Measurements from ENCODE around the gene DHX40. TPM values are rescaled to one million over a fixed set of nuclear protein-coding genes. Genes with fewer than 3 reads are reported as not detected.
"Not testable (repeated sequence)": the region's sequence is repeated elsewhere in the genome, so short reads cannot be mapped to it uniquely, and the experiment has no call there.

Gene DHX40
- total RNA-seq, 1 experiment from 2014 or later, result 67.1 TPM

DNA sequence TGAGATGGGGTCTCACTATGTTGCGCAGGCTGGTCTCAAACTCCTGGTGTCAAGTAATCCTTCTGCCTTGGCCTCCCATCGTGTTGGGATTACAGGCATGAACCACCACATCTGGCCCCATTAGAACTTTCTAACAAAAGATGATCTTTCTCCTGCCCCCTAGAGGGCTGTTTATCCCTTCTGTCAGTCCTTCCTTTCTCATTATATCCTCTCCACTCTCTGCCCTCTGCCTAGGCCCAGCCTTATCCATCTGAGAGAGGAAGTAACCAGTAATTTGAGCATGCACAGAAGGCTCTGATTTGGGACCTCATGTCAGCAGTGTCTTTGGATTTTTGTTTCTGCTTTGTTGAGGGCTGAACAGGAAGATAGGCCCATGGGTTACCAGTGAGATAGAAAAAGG is 4.4 kb upstream of the DHX40 start:
- DNase-seq (ENCODE audit: low spot score), result peak; percentile 27

DNA sequence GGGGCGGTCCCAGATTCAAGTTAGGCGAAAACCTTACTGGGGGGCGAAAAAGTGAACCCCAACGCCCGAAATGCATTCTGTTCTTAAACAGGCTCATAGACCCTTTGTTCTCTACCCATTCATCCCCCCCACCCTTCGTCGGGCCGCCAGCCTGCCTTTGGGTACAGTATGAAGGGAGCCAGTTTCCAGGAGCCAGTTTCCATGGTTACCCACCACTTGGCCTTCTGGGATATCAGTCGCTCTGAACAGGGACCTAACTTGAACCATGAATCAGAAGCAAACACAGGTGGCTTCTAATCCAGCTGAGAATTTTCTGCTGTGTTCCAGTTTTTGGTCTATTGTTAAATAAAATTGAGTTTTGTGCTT is 532 bp downstream of the DHX40 start:
- peak; percentile 84 for DNase-seq (ENCODE audit: low spot score)

GRCh38 chr17:59569151-59569550 is 3.7 kb downstream of the DHX40 start:
- not testable (repeated sequence) for DNase-seq (ENCODE audit: low spot score)

DNA sequence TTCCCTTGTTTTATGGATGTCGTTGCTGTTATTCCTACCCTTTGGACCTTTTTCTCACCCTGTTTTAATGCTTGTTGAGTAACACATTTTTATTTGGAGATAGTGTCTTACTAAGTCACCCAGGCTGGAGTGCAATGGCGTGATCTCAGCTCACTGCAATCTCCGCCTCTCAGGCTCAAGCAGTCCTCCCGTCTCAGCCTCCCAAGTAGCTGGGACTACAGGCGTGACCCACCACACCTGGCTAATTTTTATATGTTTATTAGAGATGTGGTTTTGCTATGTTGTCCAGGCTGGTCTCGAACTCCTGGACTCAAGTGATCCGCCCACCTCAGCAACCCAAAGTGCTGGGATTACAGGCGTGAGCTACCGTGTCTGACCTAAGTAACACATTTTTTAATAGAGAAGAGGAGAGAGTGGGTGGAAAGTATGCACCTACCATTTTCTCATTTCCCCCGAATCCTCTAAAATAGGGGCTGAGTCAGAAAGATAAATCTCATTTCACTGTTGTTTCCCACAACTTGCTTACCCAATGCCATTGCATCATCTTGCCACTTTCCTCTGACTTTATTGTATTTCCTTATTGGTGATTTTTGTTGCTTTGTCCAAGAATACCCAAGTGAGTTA is 7.0 kb downstream of the DHX40 start:
- DNase-seq (ENCODE audit: low spot score), result peak; percentile 5

GRCh38 chr17:59584168-59584567 is 18.8 kb downstream of the DHX40 start:
- DNase-seq (ENCODE audit: low spot score), result not testable (repeated sequence)

DNA sequence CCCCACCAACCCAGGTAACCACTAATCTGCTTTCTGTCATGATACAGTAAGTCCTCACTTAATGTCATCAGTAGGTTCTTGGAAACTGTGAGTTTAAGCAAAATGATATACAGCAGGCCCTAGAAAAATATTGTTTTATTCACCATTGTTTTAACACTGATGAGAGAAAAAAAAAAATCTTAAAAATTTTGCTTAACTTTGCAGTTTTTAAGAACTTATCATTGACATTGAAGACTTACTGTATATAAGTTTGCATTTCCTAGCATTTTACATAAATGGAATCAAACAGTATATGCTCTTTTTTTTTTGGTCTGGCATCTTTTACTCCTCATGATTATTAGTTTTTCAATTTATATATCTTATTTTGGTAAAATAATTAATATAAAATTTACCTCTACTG is 34.8 kb downstream of the DHX40 start:
- no peak for DNase-seq (ENCODE audit: low spot score)

GRCh38 chr17:59601130-59601529 is 35.7 kb downstream of the DHX40 start:
- no peak for DNase-seq (ENCODE audit: low spot score)

DNA sequence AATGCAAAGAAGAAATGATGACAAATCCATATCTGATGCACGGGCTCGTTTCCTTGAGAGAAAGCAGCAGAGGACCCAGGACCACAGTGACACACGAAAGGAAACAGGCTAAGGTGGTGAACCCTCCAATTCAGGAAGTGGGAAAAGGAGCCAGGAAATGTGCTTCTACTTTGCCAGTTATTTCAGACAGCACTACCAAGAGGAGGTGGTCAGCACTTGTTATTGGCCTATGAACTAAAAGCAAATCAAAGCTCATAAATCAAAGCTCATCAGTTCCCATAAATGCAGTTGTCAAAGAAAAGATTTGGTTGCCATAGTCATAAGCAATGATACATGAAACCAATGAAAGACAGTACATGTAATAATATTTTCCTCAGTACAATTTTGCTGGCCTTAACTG is 41.7 kb downstream of the DHX40 start:
- no peak for DNase-seq (ENCODE audit: low spot score)

DNA sequence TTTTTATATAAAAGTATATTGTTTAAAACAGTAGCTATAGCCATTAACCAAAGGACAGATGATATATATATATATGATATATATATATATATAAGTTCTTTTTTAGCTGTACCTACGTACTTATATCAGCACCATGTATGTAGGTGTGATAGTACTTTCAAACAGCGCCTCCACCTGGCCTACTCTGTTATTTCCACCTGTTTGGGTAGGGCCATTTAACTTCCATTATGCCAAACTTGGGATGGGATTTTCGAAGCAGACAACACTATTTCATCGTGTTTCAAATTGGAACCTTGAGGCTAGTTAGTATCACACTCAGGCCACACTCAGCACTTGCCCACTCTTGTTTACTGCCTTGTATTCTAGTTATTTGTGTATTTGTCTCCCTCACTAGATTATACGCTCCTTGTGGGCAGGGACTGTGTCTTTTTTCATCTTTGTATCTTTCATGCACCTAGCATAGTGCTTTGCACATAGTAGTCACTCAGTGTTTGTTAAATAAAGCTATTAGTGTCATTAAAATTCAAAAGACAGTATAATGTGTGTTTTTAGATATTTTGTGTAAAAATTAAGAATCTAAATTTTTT is 42.5 kb downstream of the DHX40 start:
- no peak for DNase-seq (ENCODE audit: low spot score)

DNA sequence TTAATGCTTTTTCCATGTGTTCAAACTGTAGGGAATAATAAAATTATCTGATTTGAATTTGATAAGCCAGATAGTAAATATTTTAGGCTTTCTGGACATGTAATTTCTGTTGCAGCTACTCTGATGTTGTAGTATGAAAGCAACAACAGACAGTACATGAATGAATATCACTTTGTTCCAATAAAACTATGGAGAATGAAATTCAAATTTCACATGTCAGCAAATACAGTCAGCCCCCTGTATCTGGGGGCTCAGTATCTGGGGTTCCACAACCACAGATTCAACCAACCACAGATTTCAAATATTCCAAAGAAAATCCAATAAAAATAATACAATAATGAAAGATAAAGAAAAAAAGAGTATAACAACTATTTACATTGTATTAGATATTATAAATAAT is 46.1 kb downstream of the DHX40 start:
- no peak for DNase-seq (ENCODE audit: low spot score)

DNA sequence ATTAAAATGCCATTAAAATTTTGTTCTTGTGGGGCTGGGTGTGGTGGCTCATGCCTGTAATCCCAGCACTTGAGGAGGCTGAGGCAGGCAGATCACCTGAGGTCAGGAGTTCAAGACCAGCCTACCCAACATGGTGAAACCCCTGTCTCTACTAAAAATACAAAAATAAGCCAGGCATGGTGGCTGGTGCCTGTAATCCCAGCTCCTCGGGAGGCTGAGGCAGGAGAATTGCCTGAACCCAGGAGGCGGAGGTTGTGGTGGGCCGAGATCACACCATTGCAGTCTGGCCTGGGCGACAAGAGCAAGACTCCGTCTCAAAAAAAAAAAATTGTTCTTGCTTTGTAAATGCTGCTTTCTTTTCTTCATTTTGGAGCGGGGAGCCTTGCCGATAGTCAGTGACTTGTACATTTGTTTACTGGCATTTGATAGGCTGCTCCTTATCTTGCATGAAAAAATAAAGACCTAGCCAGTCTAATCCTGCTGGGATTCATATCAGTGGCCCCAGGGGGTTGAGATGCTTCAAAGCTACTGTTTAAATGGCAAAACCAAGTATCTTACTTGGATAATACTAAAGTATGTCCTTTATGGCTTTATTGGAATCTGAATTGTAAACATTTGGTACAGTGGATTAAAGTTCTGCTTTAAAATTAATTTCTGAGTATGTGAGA is 51.0 kb downstream of the DHX40 start:
- no peak for DNase-seq (ENCODE audit: low spot score)

- no peak for DNase-seq (ENCODE audit: low spot score)
These were observed 51.8 kb downstream of the DHX40 start for GRCh38 chr17:59617156-59617732.

- no peak for DNase-seq (ENCODE audit: low spot score)
These were observed 53.6 kb downstream of the DHX40 start for GRCh38 chr17:59619035-59619297.

GRCh38 chr17:59619298-59620063 is 54.1 kb downstream of the DHX40 start, which contains the start of gene CLTC:
TSS of gene CLTC (plus strand) at chr17:59619895. CDS start at chr17:59620132, 237 bp downstream.
- peak; percentile 94 for DNase-seq (ENCODE audit: low spot score)

DNA sequence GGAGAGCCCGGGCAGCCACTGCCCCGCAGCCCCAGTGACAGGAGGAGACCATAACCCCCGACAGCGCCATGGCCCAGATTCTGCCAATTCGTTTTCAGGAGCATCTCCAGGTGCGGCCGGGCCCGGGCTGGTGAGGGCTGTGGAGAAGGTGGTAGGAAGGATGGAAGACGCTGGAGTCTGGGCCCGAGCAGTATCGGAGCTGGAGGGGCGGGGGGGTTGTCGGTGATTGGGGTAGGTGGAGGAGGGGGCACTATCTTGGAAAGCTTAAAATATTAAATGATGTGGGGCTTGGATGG is 54.6 kb downstream of the DHX40 start:
- DNase-seq (ENCODE audit: low spot score), result no peak

DNA sequence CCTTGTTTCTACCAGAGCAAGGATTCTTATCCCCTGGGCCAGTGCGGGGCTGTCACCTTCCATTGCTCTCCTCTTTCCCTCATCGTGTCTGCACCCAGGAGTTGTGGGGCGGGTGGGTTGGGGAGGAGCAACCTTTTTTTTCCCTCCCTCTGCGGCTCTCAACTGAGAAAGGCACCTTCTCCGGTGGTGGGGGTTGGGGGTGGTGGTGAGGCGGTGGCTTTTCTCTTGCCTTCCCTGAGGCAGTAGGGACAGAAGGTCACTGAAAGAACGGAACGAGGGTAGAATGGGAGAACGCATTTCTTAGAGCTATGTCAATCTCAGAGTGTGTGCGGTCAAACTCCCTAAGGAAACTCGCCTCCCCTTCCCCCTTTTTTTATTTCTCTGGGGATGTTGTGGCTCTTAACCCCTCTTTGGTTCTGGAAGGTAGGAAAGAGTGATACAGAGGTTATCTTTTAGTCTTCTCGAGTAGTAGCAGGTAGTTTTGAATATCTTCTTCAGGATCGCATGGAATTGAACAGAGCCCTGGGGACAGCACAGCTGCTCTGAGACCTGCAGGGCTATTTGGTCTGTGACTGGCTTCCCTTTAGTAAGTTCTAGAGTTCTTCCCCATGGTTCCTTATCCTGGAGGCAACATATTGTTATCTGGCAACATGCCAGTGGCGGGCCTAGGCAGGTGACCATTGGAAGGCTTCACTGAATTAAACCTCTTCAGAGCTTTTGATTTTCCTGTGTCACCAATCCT is 55.3 kb downstream of the DHX40 start:
- DNase-seq (ENCODE audit: low spot score), result peak; percentile 50

DNA sequence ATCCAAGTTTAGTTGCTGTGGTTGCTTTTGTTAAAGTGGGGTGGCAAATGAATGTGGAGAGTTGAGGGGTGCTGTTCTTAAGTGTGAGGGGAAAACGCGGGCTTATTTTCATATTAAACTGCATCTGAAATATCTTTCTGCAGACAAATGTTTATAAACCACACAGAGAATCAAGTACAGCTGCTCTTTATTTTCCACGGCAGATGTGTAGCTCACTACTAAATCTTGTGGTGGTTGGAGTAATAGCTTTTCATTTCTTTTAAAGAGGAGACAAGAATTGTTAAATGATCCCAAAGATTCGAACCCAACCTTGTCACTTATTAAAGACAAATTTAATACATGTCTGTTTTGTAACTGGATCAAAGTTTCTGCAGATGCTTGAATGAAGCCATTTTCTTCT is 56.4 kb downstream of the DHX40 start:
- DNase-seq (ENCODE audit: low spot score), result no peak

- DNase-seq (ENCODE audit: low spot score), result no peak
These were observed 57.7 kb downstream of the DHX40 start for GRCh38 chr17:59623151-59623550.

DNA sequence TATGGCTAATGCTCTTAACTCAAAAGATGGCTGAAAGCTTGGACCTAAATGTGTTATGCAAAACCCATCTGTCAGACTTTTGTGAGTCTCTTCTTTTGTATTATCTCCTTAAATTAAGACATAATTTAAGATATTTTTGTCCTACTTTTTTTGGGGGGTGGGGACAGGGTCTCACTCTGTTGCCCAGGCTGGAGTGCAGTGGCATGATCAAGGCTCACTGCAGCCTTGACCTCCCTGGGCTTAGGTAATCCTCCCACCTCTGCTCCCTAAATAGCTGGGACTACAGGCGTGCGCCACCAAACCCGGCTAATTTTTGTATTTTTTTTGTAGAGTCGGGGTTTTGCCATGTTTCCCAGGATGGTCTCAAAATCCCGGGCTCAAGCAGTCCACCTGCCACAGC is 61.3 kb downstream of the DHX40 start:
- no peak for DNase-seq (ENCODE audit: low spot score)

DNA sequence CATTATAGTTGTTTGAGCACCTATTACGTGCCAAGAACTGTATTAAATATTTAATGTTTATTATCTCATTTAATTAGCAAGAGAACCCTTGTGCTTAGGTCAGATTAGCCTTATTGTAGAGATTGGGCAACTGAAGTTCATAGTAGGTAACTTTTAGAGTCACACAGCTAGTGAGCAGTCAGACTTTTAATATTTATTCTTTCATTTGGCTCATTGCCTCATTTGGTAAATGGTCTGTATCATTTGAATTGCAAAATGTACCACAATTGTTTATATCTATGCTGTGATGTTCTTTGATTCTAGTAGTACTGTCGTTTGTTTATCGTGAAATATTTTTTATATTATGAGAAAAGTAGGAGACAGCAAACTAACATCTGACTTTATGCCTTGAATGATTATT is 61.9 kb downstream of the DHX40 start:
- DNase-seq (ENCODE audit: low spot score), result no peak

- no peak for DNase-seq (ENCODE audit: low spot score)
These were observed 62.4 kb downstream of the DHX40 start for GRCh38 chr17:59627770-59628171.

DNA sequence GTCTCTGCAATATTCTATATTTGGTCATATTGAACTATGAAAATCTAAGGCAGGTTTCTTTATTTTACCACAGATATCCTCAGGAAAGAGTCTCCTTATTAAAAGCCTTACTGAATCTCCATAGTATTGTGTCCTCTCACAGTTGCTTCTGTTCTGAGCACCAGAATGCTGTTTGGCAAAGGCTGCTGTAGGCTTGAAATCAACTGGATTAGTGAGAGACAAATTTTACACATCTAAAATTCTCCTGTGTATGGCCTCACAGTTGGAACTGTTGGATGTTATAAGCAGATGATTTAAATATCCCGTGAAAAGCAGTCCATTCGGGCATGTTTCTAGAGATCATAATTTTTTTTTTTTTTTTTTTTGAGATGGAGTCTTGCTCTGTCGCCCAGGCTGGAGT is 63.8 kb downstream of the DHX40 start:
- DNase-seq (ENCODE audit: low spot score), result no peak
